ENCODE measurements around the gene PCDHGA7.
"Not testable (repeated sequence)": the region's sequence is repeated elsewhere in the genome, so short reads cannot be mapped to it uniquely, and the experiment has no call there.

The PCDHGA7 gene

DNA sequence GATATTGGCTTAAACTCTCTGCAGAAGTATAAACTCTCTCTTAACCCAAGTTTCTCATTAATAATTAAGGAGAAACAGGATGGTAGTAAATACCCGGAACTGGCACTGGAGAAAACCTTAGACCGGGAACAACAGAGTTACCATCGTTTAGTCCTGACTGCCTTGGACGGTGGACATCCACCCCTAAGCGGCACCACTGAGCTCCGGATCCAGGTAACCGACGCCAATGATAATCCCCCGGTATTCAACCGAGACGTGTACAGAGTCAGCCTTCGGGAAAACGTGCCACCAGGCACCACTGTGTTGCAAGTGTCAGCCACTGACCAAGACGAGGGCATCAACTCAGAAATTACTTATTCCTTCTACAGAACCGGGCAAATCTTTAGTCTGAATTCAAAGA is 16.1 kb downstream of the PCDHGA7 start:
- DNase-seq = no peak

DNA sequence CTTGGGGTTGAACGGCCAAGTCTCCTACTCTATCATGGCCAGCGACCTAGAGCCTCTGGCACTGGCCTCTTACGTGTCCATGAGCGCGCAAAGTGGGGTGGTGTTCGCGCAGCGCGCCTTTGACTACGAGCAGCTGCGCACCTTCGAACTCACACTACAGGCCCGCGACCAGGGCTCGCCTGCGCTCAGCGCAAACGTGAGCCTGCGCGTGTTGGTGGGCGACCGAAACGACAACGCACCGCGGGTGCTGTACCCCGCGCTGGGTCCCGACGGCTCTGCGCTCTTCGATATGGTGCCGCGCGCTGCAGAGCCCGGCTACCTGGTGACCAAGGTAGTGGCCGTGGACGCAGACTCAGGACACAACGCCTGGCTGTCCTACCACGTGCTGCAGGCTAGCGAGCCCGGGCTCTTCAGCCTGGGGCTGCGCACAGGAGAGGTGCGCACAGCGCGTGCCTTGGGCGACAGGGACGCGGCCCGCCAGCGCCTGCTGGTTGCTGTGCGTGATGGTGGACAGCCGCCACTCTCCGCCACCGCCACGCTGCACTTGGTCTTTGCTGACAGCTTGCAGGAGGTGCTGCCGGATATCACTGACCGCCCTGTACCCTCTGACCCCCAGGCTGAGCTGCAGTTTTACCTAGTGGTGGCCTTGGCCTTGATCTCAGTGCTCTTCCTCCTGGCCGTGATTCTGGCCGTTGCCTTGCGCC is 17.2 kb downstream of the PCDHGA7 start:
- DNase-seq = no peak

DNA sequence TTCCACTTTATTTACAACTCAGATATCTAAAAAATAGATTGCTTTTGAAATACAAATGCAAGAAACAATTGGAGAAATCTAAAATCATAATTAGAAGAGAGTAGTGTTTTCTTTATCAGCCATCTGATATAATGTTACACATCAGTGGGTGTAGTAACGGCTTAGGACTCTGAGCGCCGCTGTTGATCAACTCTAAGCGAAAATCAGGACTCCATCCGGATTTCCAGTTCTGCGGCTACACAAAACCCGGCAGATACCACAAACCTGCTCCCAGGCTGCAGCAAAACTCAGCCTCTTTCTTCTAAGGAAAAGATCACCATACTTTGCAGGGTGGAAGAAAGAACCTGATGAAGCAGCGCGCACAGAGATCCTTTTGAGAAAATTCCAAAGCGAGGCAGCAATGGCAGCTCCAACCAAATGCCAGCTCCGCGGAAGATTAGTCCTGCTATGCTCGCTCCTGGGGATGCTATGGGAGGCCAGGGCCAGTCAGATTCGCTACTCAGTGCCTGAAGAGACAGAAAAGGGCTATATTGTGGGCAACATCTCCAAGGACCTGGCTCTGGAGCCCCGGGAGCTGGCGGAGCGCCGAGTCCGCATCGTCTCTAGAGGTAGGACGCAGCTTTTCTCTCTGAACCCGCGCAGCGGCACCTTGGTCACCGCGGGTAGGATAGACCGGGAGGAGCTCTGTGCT is 20.2 kb downstream of the PCDHGA7 start, which contains the start of gene PCDHGA9:
Gene PCDHGA9, plus strand, starts transcription at position 226 of the 691 bp plus-strand sequence. Its CDS starts 175 bp downstream, at position 401.
- no peak for DNase-seq

DNA sequence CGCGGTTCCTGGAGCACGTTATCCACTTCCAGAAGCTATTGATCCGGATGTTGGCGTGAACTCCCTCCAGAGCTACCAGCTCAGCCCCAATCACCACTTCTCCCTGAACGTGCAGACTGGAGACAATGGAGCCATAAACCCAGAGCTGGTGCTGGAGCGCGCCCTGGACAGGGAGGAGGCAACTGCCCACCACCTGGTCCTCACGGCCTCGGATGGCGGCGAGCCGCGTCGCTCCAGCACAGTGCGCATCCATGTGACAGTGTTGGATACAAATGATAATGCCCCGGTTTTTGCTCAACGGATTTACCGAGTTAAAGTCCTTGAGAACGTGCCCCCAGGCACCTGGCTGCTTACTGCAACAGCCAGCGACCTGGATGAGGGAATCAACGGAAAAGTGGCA is 20.8 kb downstream of the PCDHGA7 start:
- DNase-seq = no peak

DNA sequence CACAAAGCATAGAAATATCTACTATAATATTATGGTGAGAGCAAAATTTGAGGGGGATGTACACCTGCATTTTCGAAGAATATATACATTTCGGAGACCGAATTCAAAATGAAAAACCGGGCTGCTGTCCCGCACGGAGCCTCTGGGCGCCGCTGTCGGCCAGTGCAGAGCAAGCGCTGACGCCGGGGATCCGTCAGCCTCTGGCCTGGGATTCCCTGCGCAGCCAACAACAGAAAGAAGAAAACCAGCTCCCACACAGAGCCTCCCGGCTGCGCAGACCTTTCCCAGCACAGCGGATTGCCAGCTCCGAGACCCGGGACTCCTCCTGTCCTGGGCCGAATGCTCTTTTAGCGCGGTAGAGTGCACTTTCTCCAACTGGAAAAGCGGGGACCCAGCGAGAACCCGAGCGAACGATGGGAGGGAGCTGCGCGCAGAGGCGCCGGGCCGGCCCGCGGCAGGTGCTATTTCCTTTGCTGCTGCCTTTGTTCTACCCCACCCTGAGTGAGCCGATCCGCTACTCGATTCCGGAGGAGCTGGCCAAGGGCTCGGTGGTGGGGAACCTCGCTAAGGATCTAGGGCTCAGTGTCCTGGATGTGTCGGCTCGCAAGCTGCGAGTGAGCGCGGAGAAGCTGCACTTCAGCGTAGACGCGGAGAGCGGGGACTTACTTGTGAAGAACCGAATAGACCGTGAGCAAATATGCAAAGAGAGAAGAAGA is 25.4 kb downstream of the PCDHGA7 start, which contains the start of gene PCDHGB6:
Gene PCDHGB6, plus strand, starts transcription at position 232 of the 716 bp plus-strand sequence. Its CDS starts 182 bp downstream, at position 414.
- not testable (repeated sequence) for DNase-seq

DNA sequence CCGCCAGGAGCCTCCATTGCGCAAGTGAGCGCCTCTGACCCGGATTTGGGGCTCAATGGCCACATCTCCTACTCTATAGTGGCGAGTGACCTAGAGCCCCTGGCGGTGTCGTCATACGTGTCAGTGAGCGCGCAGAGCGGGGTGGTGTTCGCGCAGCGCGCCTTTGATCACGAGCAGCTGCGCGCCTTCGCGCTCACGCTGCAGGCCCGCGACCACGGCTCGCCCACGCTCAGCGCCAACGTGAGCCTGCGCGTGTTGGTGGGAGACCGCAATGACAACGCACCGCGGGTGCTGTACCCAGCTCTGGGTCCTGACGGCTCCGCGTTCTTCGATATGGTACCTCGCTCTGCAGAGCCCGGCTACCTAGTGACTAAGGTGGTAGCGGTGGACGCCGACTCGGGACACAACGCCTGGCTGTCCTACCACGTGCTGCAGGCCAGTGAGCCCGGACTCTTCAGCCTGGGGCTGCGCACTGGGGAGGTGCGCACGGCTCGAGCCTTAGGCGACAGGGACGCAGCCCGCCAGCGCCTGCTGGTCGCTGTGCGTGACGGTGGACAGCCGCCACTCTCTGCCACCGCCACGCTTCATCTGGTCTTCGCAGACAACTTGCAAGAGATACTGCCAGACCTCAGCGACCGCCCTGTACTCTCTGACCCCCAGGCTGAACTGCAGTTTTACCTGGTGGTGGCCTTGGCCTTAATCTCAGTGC is 27.2 kb downstream of the PCDHGA7 start:
- no peak for DNase-seq

DNA sequence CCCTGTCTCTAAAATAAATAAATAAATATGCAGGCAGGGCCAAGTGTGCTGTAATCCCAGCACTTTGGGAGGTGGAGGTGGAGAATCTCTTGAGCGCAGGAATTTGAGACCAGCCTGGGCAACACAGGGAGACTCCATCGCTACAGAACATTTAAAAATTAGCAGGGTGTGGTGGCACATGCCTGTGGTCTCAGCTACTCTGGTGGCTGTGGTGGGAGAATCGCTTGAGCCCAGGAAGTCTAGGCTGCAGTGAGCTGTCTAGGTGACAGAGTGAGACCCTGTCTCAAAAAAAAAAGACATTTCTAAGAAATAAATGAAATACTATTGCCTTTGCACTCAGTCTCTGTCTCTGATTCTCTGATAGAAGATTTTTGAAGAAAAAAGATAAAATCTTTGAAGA is 29.0 kb downstream of the PCDHGA7 start:
- DNase-seq = no peak

DNA sequence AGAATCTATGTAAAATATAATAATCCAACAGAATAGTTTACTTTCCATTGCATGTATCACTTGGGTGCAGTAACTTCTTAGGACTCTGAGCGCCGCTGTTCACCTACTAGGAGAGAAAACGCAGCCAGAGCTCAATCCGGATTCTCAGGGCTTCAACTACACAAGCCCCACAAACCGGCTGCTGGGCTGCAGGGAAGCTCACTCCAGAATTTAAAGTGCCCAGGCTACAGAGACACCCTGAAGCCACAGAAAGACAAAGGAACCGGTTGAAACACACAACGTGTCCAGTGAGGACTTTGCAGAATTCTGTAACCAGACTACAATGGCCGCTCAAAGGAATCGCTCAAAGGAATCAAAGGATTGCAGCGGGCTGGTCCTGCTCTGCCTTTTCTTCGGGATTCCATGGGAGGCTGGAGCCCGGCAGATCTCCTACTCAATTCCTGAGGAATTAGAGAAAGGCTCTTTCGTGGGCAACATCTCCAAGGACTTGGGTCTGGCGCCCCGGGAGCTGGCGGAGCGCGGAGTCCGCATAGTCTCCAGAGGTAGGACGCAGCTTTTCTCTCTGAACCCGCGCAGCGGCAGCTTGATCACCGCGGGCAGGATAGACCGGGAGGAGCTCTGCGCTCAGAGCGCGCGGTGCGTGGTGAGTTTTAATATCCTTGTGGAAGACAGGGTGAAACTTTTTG is 30.5 kb downstream of the PCDHGA7 start, which contains the start of gene PCDHGA10:
Gene PCDHGA10, plus strand, starts transcription at position 134 of the 686 bp plus-strand sequence. Its CDS starts 189 bp downstream, at position 323.
- DNase-seq = peak; percentile 30

DNA sequence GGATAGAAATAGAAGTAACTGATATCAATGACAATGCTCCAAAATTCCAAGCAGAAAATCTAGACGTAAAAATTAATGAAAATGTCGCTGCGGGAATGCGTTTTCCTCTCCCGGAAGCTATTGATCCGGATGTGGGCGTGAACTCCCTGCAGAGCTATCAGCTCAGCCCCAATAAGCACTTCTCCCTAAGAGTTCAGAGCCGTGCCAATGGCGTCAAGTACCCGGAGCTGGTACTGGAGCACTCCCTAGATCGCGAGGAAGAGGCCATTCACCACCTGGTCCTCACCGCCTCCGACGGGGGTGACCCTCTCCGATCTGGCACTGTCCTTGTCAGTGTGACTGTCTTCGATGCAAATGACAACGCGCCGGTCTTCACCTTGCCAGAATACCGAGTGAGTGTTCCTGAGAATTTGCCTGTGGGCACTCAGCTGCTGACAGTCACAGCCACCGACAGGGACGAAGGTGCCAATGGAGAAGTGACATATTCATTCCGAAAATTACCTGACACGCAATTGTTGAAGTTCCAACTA is 31.1 kb downstream of the PCDHGA7 start:
- DNase-seq = no peak

DNA sequence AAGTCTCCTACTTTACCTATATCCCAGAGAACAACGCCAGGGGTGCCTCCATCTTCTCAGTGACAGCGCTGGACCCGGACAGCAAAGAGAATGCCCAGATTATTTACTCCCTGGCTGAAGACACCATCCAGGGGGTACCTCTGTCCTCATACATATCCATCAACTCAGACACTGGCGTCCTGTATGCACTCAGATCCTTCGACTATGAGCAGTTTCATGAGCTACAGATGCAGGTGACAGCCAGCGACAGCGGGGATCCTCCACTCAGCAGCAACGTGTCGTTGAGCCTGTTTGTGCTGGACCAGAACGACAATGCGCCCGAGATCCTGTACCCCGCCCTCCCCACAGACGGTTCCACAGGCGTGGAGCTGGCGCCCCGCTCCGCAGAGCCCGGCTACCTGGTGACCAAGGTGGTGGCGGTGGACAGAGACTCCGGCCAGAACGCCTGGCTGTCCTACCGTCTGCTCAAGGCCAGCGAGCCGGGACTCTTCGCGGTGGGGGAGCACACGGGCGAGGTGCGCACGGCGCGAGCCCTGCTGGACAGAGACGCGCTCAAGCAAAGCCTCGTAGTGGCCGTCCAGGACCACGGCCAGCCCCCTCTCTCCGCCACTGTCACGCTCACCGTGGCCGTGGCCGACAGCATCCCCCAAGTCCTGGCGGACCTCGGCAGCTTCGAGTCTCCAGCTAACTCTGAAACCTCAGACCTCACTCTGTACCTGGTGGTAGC is 32.2 kb downstream of the PCDHGA7 start:
- DNase-seq = not testable (repeated sequence)

DNA sequence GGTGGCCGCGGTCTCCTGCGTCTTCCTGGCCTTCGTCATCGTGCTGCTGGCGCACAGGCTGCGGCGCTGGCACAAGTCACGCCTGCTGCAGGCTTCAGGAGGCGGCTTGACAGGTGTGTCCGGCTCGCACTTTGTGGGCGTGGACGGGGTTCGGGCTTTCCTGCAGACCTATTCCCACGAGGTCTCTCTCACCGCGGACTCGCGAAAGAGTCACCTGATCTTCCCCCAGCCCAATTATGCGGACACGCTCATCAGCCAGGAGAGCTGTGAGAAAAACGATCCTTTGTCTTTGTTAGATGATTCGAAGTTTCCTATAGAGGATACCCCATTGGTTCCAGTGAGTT is 32.7 kb downstream of the PCDHGA7 start:
- DNase-seq = not testable (repeated sequence)

DNA sequence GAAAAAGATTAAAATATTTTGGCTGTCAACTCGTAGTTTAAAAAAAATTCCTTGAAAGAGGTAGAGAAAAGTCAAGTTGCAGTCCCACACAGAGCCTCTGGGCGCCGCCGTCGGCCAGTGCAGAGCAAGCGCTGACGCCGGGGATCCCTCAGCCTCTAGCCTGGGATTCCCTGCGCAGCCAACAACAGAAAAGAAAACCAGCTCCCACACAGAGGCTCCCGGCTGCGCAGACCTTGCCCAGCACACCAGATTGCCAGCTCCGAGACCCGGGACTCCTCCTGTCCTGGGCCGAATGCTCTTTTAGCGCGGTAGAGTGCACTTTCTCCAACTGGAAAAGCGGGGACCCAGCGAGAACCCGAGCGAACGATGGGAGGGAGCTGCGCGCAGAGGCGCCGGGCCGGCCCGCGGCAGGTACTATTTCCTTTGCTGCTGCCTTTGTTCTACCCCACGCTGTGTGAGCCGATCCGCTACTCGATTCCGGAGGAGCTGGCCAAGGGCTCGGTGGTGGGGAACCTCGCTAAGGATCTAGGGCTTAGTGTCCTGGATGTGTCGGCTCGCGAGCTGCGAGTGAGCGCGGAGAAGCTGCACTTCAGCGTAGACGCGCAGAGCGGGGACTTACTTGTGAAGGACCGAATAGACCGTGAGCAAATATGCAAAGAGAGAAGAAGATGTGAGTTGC is 35.1 kb downstream of the PCDHGA7 start, which contains the start of gene PCDHGB7:
Gene PCDHGB7, plus strand, starts transcription at position 184 of the 679 bp plus-strand sequence. Its CDS starts 183 bp downstream, at position 367.
- not testable (repeated sequence) for DNase-seq

DNA sequence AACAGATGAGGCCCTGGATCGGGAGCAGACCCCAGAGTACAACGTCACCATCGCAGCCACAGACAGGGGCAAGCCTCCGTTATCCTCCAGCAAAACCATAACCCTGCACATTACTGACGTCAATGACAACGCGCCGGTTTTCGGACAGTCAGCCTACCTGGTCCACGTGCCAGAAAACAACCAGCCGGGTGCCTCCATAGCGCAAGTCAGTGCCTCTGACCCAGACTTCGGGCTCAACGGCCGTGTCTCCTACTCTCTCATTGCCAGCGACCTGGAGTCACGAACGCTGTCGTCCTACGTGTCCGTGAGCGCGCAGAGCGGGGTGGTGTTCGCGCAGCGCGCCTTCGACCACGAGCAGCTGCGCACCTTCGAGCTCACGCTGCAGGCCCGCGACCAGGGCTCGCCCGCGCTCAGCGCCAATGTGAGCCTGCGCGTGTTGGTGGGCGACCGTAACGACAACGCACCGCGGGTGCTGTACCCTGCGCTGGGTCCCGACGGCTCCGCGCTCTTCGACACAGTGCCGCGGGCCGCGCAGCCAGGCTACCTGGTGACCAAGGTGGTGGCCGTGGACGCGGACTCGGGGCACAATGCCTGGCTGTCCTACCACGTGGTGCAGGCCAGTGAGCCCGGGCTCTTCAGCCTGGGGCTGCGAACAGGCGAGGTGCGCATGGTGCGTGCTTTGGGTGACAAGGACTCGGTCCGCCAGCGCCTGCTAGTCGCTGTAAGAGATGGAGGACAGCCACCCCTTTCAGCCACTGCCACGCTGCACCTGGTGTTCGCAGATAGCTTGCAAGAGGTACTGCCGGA is 36.7 kb downstream of the PCDHGA7 start:
- no peak for DNase-seq

DNA sequence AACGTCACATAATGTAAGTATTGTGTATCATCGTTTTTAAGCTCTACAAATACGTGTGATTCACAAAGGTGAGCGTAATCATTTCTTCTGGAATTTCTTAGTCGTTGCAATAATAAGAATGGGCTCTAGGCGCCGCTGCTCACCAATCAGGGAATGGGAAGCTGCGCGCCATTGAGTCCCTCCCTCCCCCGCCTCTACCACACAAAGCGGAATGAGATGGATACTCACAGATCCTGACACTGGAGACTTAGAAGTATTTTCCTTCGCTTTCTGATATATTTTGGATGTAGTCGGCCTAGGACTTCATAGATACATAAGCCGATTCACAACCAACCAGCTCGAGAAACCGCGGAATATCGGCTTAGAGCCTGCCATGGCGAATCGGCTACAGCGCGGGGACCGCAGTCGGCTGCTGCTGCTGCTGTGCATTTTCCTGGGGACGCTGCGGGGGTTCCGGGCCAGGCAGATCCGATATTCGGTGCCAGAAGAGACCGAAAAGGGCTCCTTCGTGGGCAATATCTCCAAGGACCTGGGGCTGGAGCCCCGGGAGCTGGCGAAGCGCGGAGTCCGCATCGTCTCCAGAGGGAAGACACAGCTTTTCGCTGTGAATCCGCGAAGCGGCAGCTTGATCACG is 38.4 kb downstream of the PCDHGA7 start, which contains the start of gene PCDHGA11:
Gene PCDHGA11, plus strand, starts transcription at position 197 of the 634 bp plus-strand sequence. Its CDS starts 177 bp downstream, at position 374.
- DNase-seq = no peak

DNA sequence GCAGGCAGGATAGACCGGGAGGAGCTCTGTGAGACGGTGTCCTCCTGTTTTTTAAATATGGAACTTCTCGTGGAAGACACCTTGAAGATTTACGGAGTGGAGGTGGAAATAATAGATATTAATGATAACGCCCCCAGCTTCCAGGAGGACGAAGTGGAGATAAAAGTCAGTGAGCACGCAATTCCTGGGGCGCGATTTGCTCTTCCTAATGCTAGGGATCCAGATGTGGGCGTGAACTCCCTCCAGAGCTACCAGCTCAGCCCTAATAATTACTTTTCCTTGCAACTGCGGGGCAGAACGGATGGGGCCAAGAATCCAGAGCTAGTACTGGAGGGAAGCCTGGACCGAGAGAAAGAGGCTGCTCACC is 38.9 kb downstream of the PCDHGA7 start:
- DNase-seq = no peak

DNA sequence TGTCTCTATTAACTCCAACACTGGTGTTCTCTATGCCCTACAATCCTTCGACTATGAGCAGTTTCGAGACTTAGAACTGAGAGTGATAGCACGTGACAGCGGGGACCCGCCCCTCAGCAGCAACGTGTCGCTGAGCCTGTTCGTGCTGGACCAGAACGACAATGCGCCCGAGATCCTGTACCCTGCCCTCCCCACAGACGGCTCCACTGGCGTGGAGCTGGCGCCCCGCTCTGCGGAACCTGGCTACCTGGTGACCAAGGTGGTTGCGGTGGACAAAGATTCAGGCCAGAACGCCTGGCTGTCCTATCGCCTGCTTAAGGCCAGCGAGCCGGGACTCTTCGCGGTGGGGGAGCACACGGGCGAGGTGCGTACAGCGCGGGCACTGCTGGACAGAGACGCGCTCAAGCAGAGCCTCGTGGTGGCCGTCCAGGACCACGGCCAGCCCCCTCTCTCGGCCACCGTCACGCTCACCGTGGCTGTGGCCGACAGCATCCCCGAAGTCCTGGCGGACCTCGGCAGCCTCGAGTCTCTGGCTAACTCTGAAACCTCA is 40.3 kb downstream of the PCDHGA7 start:
- no peak for DNase-seq

DNA sequence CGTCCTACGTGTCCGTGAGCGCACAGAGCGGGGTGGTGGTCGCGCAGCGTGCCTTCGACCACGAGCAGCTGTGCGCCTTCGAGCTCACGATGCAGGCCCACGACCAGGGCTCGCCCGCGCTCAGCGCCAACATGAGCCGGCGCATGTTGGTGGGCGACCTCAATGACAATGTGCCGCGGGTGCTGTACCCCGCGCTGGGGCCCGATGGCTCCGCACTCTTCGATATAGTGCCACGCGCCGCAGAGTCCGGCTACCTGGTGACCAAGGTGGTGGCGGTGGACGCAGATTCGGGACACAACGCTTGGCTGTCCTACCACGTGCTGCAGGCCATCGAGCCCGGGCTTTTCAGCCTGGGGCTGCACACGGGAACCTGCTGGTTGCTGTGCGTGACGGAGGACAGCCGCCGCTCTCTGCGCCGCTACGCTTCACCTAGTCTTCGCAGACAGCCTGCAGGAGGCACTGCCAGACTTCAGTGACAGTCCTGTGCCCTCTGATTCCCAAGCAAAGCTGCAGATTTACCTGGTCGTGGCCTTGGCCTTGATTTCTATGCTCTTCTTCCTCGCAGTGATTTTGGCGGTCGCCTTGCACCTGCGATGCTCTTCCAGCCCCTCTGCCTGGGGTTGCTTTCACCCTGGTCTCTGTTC is 45.4 kb downstream of the PCDHGA7 start:
- DNase-seq = no peak
